Mononuclear cell (primary cell): ENCODE results near the gene ATG3. TPM values are rescaled to one million over a fixed set of nuclear protein-coding genes. Genes with fewer than 3 reads are reported as not detected.
"Not testable (repeated sequence)": the region's sequence is repeated elsewhere in the genome, so short reads cannot be mapped to it uniquely, and the experiment has no call there.

Experiments used
- H3K27me3 ChIP-seq: 2 replicates; pipeline ENCODE4 v1.6.0; 2011; ENCODE audit warnings: low read length, control low read depth; ENCODE audit not compliant: insufficient read depth
- H3K4me1 ChIP-seq: 2 replicates; pipeline ENCODE4 v1.5.1; 2011; ENCODE audit warnings: mild to moderate bottlenecking, low read length, control low read depth; ENCODE audit not compliant: insufficient read depth
- H3K4me3 ChIP-seq: 2 replicates; pipeline ENCODE4 v1.5.1; 2011; ENCODE audit warnings: mild to moderate bottlenecking, low read length, moderate library complexity
- H3K9me3 ChIP-seq: 2 replicates; pipeline ENCODE4 v1.5.1; 2011; ENCODE audit warnings: low read depth, mild to moderate bottlenecking, control low read depth, low read length
- total RNA-seq: library from RNA; depleted of rRNA; stranded (reverse); fragments of >200 nt; gene quantifications from one replicate; pipeline ENCODE4 v1.2.3, GENCODE V29; 2012

The ATG3 gene
- total RNA-seq, 1 donor = 79.8 TPM

DNA sequence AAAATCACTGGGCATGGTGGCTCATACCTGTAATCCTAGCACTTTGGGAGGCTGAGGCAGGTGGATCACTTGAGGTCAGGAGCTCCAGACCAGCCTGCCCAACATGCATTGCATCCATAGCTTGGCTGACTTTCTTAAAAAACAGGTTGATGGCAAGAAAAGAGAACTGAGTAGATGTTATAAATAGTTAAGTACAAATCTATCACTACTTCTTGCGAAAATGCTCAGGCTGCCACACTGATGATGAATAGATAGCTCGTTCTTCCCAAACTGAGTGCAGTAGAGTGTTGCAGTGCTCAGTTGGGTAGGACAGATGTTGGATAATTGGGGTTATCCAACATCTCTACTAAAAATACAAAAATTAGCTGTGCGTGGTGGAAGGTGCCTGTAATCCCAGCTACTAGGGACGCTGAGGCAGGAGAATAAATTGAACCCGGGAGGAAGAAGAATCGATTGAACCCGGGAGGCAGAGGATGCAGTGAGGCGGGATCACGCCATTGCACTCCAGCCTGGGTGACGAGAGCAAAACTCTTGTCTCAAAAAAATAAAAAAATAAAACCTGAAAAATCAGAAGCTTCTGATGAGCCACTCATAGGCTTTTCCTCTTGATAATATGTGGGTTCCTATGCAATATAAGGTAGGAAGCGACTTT lies 63.7 kb downstream of the ATG3 start:
- H3K9me3 ChIP-seq = no peaks in the 10 kb centered on the region
- no peaks in the 10 kb centered on the region for H3K27me3 ChIP-seq
- peak overlapping the region; percentile 56 for H3K4me3 ChIP-seq
- H3K4me1 ChIP-seq = peaks cover 18% of the 10 kb centered on the region

DNA sequence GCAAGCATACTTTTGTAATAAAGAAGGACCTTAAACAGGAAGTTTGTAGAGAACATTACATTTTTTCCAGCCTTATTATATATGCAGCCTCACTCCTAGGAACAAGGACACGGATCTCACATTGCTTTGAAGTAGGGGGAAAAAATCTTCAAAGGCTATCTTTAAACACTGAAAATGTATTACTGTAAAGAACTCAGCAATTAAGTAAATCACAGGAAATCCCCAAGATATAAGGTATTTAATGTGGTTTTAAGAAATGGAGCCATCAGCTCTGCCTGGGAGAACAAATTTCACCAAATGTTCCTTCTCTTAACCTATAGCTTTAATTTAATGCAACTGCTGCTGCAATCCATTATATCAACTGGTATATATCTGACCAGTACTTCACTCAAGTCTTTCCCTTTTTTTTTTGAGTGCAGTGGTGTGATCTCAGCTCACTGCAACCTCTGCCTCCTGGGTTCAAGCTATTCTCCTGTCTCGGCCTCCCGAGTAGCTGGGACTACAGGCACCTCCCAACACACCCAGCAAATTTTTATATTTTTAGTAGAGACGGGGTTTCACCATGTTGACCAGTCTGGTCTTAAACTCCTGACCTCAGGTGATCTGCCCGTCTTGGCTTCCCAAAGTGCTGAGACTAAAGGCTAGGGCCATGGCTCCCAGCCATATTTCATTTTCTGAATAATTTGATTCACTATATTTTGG lies 65.2 kb downstream of the ATG3 start:
- Histone ChIP-seq H3K4me3 (peak overlapping the region; percentile 56), H3K27me3 (no peaks in the 10 kb centered on the region), H3K4me1 (peaks cover 18% of the 10 kb centered on the region), H3K9me3 (no peaks in the 10 kb centered on the region)

DNA sequence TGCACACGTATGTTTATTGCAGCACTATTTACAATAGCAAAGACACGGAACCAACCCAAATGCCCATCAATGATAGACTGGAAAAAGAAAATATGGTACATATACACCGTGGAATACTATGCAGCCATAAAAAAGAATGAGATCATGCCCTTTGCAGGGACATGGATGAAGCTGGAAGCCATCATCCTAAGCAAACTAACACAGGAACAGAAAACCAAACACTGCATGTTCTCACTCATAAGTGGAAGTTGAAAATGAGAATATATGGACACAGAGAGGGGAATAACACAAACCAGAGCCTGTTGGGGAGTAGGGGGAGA lies 67.4 kb downstream of the ATG3 start:
- H3K4me3 ChIP-seq, H3K27me3 ChIP-seq, H3K9me3 ChIP-seq: not testable (repeated sequence)
- peaks cover 21% of the 10 kb centered on the region for H3K4me1 ChIP-seq

DNA sequence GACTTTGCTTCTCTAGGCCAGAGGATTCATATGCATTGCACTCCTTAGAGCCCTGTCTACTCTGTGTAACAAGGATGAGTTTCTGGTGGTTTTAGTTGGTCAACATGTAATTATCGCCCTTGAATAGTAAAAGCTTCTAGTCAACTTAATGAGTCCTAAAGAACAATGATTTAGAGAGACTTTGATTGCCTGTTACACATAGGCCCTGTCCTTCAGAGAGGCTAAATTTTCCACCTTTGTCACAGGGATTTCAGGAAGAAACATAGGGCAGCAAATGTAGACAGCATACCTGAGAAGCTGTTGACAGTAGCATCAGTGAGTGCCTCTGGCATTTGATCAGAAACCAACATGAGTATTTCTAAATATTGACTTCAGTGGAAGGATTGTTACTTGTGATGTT lies 69.6 kb downstream of the ATG3 start:
- no peaks in the 10 kb centered on the region for H3K9me3 ChIP-seq
- peaks cover 15% of the 10 kb centered on the region for H3K4me1 ChIP-seq
- H3K27me3 ChIP-seq = no peaks in the 10 kb centered on the region
- H3K4me3 ChIP-seq = no peak overlapping the region

DNA sequence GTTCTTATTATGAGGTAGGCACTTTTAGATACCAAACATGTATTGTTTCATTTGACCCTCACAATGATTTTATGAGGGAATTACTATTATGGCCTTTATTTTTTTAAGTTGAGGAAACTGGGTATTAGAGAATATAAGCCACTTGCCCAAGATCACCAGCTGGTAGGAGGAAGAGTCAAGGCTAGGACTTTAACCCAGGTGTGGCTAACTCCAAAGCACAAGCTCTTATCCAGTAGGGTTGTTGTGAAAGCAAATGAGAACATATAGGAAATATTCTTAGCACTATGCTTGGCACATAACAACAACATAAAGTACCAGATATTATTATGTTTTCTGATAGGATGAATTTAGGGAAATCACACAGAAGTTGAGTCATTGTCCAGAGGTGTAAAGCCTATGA lies 70.4 kb downstream of the ATG3 start:
- peaks cover 15% of the 10 kb centered on the region for H3K4me1 ChIP-seq
- no peaks in the 10 kb centered on the region for H3K27me3 ChIP-seq
- no peaks in the 10 kb centered on the region for H3K9me3 ChIP-seq
- no peak overlapping the region for H3K4me3 ChIP-seq

DNA sequence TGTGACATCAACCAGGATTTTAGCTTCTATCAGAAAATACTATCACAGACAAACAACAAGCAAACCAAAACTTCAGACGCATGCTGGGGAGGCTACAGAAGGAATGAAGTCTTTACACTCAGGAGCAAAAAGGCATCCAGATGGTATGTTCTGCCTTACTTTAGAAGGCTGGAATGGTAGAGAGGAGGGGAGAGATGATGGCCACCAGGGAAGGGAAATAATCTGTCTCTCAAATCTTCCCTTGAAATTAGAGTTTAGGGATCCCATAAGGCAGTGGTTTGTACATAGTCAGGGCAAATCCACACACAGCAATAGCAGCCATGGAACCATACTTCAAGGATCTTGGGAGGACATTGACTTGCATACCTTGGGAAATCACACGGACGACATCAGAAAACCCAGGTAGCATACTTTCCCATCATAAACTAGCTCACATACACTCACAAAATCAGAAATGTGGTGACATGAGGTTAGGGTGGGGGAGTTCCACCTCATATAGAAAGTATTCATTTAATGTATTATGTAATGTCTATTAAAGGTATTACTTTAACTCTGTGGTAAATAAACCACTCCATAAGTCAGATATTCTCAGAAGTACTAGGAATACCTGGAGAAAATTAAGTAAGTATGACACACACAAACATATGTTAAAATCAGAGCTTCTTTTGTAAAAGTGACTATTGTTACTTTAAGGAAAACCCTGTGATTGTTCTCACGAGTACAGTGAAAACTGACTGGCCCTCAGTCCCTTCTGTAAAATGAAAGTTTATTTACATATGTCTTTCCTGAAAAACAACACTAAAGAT lies 71.9 kb downstream of the ATG3 start:
- Histone ChIP-seq H3K4me3 (no peak overlapping the region), H3K4me1 (peaks cover 10% of the 10 kb centered on the region)

DNA sequence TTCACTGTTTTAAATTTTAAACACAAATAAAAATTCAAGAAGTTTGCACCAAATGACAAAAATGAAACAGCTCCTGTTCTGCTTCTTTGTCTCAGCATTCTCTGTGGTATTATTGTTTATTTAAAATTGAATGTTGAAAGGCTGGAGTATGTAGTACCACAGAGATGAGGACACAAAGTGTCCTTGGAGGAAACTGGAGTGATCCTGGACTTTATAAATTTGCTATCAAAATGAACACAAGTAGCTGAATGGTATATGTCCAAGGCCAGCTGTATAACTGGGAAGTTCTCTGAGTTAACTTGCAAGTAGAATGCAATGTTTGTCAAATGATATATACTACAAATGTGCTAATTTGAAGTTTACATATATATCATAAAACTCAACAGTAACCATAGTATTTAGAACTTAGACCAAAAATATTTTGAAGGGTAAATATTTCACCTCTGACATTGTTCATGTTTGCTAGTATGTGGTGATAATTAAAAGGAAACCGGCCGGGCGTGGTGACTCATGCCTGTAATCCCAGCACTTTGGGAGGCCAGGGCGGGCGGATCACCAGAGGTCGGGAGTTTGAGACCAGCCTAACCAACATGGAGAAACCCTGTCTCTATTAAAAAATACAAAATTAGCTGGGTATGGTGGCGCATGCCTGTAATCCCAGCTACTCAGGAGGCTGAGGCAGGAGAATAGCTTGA lies 74.8 kb downstream of the ATG3 start:
- no peaks in the 10 kb centered on the region for H3K27me3 ChIP-seq
- peaks cover 10% of the 10 kb centered on the region for H3K4me1 ChIP-seq
- no peak overlapping the region for H3K4me3 ChIP-seq
- H3K9me3 ChIP-seq = no peaks in the 10 kb centered on the region

More for the DNA sequence above, 71.9 kb downstream of the ATG3 start:
- H3K9me3 ChIP-seq = no peaks in the 10 kb centered on the region
- H3K27me3 ChIP-seq = no peaks in the 10 kb centered on the region

DNA sequence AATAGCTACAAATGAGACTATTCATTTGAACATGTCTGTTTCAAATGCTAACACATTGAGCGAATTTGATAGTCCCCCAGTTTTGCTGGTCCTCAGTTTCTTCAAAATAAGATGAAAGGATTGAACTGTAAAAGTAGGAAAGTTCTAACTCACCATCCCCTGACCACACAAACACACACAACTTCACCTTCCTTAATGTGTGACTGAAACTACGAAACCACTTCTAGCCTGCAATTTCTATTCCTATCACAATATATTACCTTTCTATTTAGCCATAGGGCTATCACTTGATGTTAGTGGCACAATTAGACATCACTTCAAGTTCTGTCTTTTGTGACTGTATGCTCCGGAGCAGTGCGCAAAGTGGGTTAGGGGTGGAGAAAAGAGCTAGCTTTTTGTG lies 77.4 kb downstream of the ATG3 start:
- Histone ChIP-seq H3K9me3 (no peaks in the 10 kb centered on the region), H3K27me3 (no peaks in the 10 kb centered on the region), H3K4me1 (peaks cover 13% of the 10 kb centered on the region), H3K4me3 (no peak overlapping the region)

DNA sequence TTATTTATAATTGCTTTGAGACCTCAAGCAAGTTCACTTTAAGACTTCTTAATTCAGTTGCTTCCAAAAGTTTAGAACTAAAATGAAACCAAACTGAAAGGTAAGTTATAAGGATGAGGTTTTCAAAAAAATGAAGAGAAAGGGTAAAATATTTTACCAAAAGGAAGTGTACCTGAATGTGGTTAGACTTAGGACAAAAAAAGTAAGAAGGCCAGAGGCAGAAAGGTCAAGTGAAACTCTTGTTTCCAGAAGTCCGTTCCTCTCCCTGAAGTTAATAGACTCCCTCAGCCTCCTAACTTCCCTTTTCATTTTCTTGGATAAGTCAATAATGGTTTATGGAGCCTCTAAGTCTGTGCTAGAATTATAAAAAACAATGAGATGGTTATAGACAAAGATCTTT lies 79.1 kb downstream of the ATG3 start:
- Histone ChIP-seq H3K9me3 (no peaks in the 10 kb centered on the region), H3K4me3 (no peak overlapping the region), H3K4me1 (peaks cover 13% of the 10 kb centered on the region), H3K27me3 (no peaks in the 10 kb centered on the region)

Other genes with a start within 250 kb of the ATG3 start
- 6.9 TPM for gene CD200, start 228.8 kb downstream of the ATG3 start, total RNA-seq
- gene BTLA, start 62.5 kb downstream of the ATG3 start, total RNA-seq = 18.1 TPM
- 13.7 TPM for gene SLC35A5, start 83 bp upstream of the ATG3 start, total RNA-seq
- gene CCDC80, start 79.2 kb upstream of the ATG3 start, total RNA-seq = under 0.01 TPM